ENCODE data around the gene ATAD1.

Gene ATAD1

DNA sequence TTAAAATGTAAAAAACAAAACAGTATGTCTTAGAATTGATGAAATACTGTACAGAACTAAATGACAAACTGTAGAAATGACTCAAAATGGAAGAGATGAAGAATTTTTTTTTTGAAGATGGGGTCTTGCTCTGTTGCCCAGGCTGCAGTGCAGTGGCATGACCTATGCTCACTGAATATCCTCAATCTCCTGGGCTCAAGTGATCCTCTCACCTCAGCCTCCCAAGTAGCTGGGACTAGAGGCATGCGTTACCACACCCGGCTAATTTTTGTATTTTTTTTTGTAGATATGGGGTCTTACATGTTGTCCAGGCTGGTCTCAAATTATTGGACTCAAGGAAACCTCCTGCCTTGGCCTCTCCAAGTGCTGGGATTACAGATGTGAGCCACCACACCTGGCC is 36.5 kb downstream of the ATAD1 start:
- peaks cover 71% of the 10 kb centered on the region for H3K36me3 ChIP-seq (ENCODE audit: insufficient read depth, low read length)
- DNase-seq (no peak), ATAC-seq (ENCODE audit: insufficient read depth, low read depth) (no peak)
- no peaks in the 10 kb centered on the region for H3K27me3 ChIP-seq (ENCODE audit: insufficient read depth, low read length, poor library complexity)
- no peak overlapping the region for H3K4me2 ChIP-seq (ENCODE audit: insufficient read depth, low read length)
- no peak overlapping the region for H3K4me3 ChIP-seq (ENCODE audit: low read depth in 1 of 2, low read length in 2 of 2)
- H3K4me1 ChIP-seq (ENCODE audit: insufficient read depth, low read length): no peaks in the 10 kb centered on the region
- peaks cover 14% of the 10 kb centered on the region; the same call in 1 of the 2 replicates for H3K79me2 ChIP-seq (ENCODE audit: insufficient read depth, low read length)
- 0 out of 2 replicates have a peak, but pooled peaks cover 2% of the 10 kb centered on the region for H4K20me1 ChIP-seq (ENCODE audit: insufficient read depth, low read length)
- no peak overlapping the region for H3K27ac ChIP-seq (ENCODE audit: low read length)
- no peak overlapping the region for H3K9ac ChIP-seq (ENCODE audit: low read depth, low read length)
- no peaks in the 10 kb centered on the region for H3K9me3 ChIP-seq (ENCODE audit: insufficient read depth, low read length, severe bottlenecking)
- no peak for TF ChIP-seq EZH2 (IDR thresholded peaks at IDR 0.05; ENCODE audit: borderline replicate concordance, low read depth, low read length, severe bottlenecking)
- TF ChIP-seq, protein P1, sequence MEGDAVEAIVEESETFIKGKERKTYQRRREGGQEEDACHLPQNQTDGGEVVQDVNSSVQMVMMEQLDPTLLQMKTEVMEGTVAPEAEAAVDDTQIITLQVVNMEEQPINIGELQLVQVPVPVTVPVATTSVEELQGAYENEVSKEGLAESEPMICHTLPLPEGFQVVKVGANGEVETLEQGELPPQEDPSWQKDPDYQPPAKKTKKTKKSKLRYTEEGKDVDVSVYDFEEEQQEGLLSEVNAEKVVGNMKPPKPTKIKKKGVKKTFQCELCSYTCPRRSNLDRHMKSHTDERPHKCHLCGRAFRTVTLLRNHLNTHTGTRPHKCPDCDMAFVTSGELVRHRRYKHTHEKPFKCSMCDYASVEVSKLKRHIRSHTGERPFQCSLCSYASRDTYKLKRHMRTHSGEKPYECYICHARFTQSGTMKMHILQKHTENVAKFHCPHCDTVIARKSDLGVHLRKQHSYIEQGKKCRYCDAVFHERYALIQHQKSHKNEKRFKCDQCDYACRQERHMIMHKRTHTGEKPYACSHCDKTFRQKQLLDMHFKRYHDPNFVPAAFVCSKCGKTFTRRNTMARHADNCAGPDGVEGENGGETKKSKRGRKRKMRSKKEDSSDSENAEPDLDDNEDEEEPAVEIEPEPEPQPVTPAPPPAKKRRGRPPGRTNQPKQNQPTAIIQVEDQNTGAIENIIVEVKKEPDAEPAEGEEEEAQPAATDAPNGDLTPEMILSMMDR (IDR thresholded peaks at IDR 0.05; ENCODE audit: borderline replicate concordance, extremely low read depth, low read length, poor library complexity, severe bottlenecking): no peak
- H2AFZ ChIP-seq (ENCODE audit: low read depth, low read length): no peak overlapping the region

DNA sequence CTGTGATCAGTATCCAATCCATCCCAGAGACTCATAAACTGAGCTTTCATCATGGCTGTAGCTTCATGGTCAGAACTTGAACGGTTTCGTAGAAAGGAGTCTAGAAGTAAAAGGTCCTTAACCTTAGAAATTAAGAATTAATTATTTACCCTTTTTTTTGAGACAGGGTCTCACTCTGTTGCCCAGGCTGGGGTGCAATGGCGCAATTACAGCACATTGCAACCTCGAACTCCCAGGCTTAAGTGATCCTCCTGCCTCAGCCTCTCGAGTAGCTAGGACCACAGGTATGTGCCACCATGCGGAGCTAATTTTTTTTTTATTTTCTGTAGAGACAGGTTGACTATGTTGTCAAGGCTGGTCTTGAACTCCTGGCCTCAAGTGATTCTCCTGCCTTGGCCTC is 41.7 kb downstream of the ATAD1 start:
- Histone ChIP-seq H4K20me1 (ENCODE audit: insufficient read depth, low read length) (0 out of 2 replicates have a peak, but pooled peaks cover 2% of the 10 kb centered on the region), H3K79me2 (ENCODE audit: insufficient read depth, low read length) (peaks cover 7% of the 10 kb centered on the region; the same call in 1 of the 2 replicates), H3K36me3 (ENCODE audit: insufficient read depth, low read length) (peaks cover 51% of the 10 kb centered on the region), H2AFZ (ENCODE audit: low read depth, low read length) (no peak overlapping the region), H3K9me3 (ENCODE audit: insufficient read depth, low read length, severe bottlenecking) (no peaks in the 10 kb centered on the region), H3K4me3 (ENCODE audit: low read depth in 1 of 2, low read length in 2 of 2) (no peak overlapping the region), H3K27me3 (ENCODE audit: insufficient read depth, low read length, poor library complexity) (no peaks in the 10 kb centered on the region), H3K4me1 (ENCODE audit: insufficient read depth, low read length) (no peaks in the 10 kb centered on the region), H3K27ac (ENCODE audit: low read length) (no peak overlapping the region), H3K4me2 (ENCODE audit: insufficient read depth, low read length) (no peak overlapping the region), H3K9ac (ENCODE audit: low read depth, low read length) (no peak overlapping the region)
- TF ChIP-seq, protein P1 (IDR thresholded peaks at IDR 0.05; ENCODE audit: borderline replicate concordance, extremely low read depth, low read length, poor library complexity, severe bottlenecking): no peak
- no peak for TF ChIP-seq EZH2 (IDR thresholded peaks at IDR 0.05; ENCODE audit: borderline replicate concordance, low read depth, low read length, severe bottlenecking)
- no peak for ATAC-seq (ENCODE audit: insufficient read depth, low read depth)
- DNase-seq: no peak

DNA sequence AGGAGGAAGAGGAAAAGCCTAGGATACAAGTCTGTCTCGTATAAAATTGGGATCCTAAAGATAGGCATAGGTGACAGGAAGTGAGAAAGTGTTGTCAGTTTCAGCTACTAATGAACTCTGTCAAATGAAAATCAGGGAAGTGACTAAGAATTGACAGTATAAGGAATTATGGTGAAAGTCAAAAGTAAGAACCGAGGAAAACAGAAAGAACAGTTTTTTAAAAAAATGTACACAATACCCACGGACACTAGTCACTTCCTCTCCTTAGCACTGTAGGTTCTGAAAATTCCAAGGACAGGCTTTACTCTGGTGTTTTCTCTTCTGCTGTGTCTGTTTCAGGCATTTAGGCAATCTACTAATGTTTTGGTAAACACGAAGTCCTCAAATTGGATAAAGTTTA is 42.3 kb downstream of the ATAD1 start:
- Histone ChIP-seq H3K27ac (ENCODE audit: low read length) (no peak overlapping the region), H3K4me1 (ENCODE audit: insufficient read depth, low read length) (no peaks in the 10 kb centered on the region), H3K4me3 (ENCODE audit: low read depth in 1 of 2, low read length in 2 of 2) (no peak overlapping the region), H3K36me3 (ENCODE audit: insufficient read depth, low read length) (peaks cover 52% of the 10 kb centered on the region), H3K9ac (ENCODE audit: low read depth, low read length) (no peak overlapping the region), H2AFZ (ENCODE audit: low read depth, low read length) (no peak overlapping the region), H3K79me2 (ENCODE audit: insufficient read depth, low read length) (peaks cover 5% of the 10 kb centered on the region; the same call in 1 of the 2 replicates), H3K4me2 (ENCODE audit: insufficient read depth, low read length) (no peak overlapping the region), H3K9me3 (ENCODE audit: insufficient read depth, low read length, severe bottlenecking) (no peaks in the 10 kb centered on the region), H4K20me1 (ENCODE audit: insufficient read depth, low read length) (0 out of 2 replicates have a peak, but pooled peaks cover 2% of the 10 kb centered on the region), H3K27me3 (ENCODE audit: insufficient read depth, low read length, poor library complexity) (no peaks in the 10 kb centered on the region)
- ATAC-seq (ENCODE audit: insufficient read depth, low read depth) (no peak), DNase-seq (no peak)
- TF ChIP-seq, protein P1 (IDR thresholded peaks at IDR 0.05; ENCODE audit: borderline replicate concordance, extremely low read depth, low read length, poor library complexity, severe bottlenecking): no peak
- TF ChIP-seq EZH2 (IDR thresholded peaks at IDR 0.05; ENCODE audit: borderline replicate concordance, low read depth, low read length, severe bottlenecking): no peak
